Hepatocyte (in vitro differentiated cells): ENCODE measurements around the gene SDK1.

ENCODE experiments used
- EZH2 ChIP-seq: fragments of 200-600 bp; sonication (generic); IDR thresholded peaks from 2 replicates; pipeline ENCODE4 v1.6.1; 2016; ENCODE audit warnings: antibody characterized with exemption, mild to moderate bottlenecking, borderline replicate concordance
- EZH2phosphoT487 ChIP-seq: fragments of 200-600 bp; sonication (generic); IDR thresholded peaks from one replicate; pipeline ENCODE4 v1.6.1; 2018; ENCODE audit warnings: antibody characterized with exemption, mild to moderate bottlenecking, low read depth, moderate library complexity; ENCODE audit not compliant: unreplicated experiment, severe bottlenecking
- TF ChIP-seq, protein P1 (sequence below): fragments of 200-600 bp; sonication (generic); IDR thresholded peaks from 2 replicates; pipeline ENCODE4 v1.5.1; 2016; ENCODE audit warnings: antibody characterized with exemption, mild to moderate bottlenecking; ENCODE audit not compliant: poor library complexity

DNA sequence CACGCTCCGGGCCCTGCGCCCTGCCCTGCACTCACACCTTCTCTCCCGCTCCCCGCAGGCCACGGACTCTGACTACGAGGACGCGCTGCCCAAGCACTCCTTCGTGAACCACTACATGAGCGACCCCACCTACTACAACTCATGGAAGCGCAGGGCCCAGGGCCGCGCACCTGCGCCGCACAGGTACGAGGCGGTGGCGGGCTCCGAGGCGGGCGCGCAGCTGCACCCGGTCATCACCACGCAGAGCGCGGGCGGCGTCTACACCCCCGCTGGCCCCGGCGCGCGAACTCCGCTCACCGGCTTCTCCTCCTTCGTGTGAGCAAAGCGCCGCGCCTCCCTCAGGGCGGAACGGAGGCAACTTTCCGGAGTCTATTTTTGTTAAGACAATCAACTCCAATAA, 964.0 kb downstream of the SDK1 start:
- no peak for TF ChIP-seq EZH2
- TF ChIP-seq, protein P1, sequence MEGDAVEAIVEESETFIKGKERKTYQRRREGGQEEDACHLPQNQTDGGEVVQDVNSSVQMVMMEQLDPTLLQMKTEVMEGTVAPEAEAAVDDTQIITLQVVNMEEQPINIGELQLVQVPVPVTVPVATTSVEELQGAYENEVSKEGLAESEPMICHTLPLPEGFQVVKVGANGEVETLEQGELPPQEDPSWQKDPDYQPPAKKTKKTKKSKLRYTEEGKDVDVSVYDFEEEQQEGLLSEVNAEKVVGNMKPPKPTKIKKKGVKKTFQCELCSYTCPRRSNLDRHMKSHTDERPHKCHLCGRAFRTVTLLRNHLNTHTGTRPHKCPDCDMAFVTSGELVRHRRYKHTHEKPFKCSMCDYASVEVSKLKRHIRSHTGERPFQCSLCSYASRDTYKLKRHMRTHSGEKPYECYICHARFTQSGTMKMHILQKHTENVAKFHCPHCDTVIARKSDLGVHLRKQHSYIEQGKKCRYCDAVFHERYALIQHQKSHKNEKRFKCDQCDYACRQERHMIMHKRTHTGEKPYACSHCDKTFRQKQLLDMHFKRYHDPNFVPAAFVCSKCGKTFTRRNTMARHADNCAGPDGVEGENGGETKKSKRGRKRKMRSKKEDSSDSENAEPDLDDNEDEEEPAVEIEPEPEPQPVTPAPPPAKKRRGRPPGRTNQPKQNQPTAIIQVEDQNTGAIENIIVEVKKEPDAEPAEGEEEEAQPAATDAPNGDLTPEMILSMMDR = no peak
- TF ChIP-seq EZH2phosphoT487 = no peak
